H9 (cell line): ENCODE measurements around the gene N4BP2L1. TPM values are rescaled to one million over a fixed set of nuclear protein-coding genes. Genes with fewer than 3 reads are reported as not detected.

Experiments used
- DNase-seq: peaks from one replicate; pipeline ENCODE4 v3.0.0-alpha.2; 2017
- H2AFZ ChIP-seq: one replicate; pipeline ENCODE4 v1.6.1; 2013; ENCODE audit warnings: mild to moderate bottlenecking, low read length, control low read depth, moderate library complexity
- H2AK5ac ChIP-seq: 2 replicates; pipeline ENCODE4 v1.6.1; 2013; ENCODE audit warnings: low read length, control low read depth, mixed read lengths; ENCODE audit not compliant: insufficient read length
- H2BK120ac ChIP-seq: one replicate; pipeline ENCODE4 v1.6.1; 2013; ENCODE audit warnings: low read depth, mild to moderate bottlenecking, low read length, control low read depth, inconsistent platforms; ENCODE audit not compliant: poor library complexity, severe bottlenecking
- H2BK12ac ChIP-seq: 2 replicates; pipeline ENCODE4 v1.6.1; 2013; ENCODE audit warnings: low read length, control low read depth, mixed read lengths, low read depth; ENCODE audit not compliant: insufficient read length
- H2BK15ac ChIP-seq: 2 replicates; pipeline ENCODE4 v1.6.1; 2013; ENCODE audit warnings: low read depth, low read length, control low read depth
- H2BK20ac ChIP-seq: one replicate; pipeline ENCODE4 v1.6.1; 2013; ENCODE audit warnings: low read depth, mild to moderate bottlenecking, low read length, control low read depth, inconsistent platforms; ENCODE audit not compliant: poor library complexity, severe bottlenecking
- H2BK5ac ChIP-seq: 2 replicates; pipeline ENCODE4 v1.6.1; 2013; ENCODE audit warnings: low read length, control low read depth, mixed read lengths; ENCODE audit not compliant: insufficient read length
- H3K14ac ChIP-seq: 2 replicates; pipeline ENCODE4 v1.6.1; 2013; ENCODE audit warnings: low read length, control low read depth; ENCODE audit not compliant: insufficient read depth
- H3K18ac ChIP-seq: 2 replicates; pipeline ENCODE4 v1.6.1; 2013; ENCODE audit warnings: low read depth, mild to moderate bottlenecking, mixed read lengths, low read length, control low read depth; ENCODE audit not compliant: insufficient read length
- H3K23ac ChIP-seq: 2 replicates; pipeline ENCODE4 v1.6.1; 2013; ENCODE audit warnings: low read length, control low read depth, mixed read lengths, low read depth; ENCODE audit not compliant: insufficient read length
- H3K23me2 ChIP-seq: 2 replicates; pipeline ENCODE4 v1.6.1; 2013; ENCODE audit warnings: low read depth, mild to moderate bottlenecking, mixed read lengths, low read length, control low read depth; ENCODE audit not compliant: insufficient read length, poor library complexity, severe bottlenecking
- H3K27ac ChIP-seq: 2 replicates; pipeline ENCODE4 v1.5.1; 2013; ENCODE audit warnings: low read length, control low read depth, mixed read lengths, low read depth; ENCODE audit not compliant: insufficient read length
- H3K27me3 ChIP-seq: 2 replicates; pipeline ENCODE4 v1.6.1; 2013; ENCODE audit warnings: low read length, control low read depth, inconsistent platforms; ENCODE audit not compliant: insufficient read depth
- H3K4ac ChIP-seq: 2 replicates; pipeline ENCODE4 v1.6.1; 2013; ENCODE audit warnings: low read depth, mild to moderate bottlenecking, control low read depth, inconsistent platforms, low read length, moderate library complexity
- H3K4me1 ChIP-seq: 2 replicates; pipeline ENCODE4 v1.6.1; 2013; ENCODE audit warnings: low read length, control low read depth, inconsistent platforms; ENCODE audit not compliant: insufficient read depth
- H3K4me2 ChIP-seq: 2 replicates; pipeline ENCODE4 v1.6.1; 2013; ENCODE audit warnings: low read length, control low read depth, mixed read lengths; ENCODE audit not compliant: insufficient read length, insufficient read depth
- H3K56ac ChIP-seq: 2 replicates; pipeline ENCODE4 v1.6.1; 2013; ENCODE audit warnings: low read depth, mild to moderate bottlenecking, mixed read lengths, low read length, control low read depth; ENCODE audit not compliant: insufficient read length
- H3K79me1 ChIP-seq: 2 replicates; pipeline ENCODE4 v1.6.1; 2013; ENCODE audit warnings: low read depth, mild to moderate bottlenecking, moderate library complexity, low read length, control low read depth, inconsistent platforms; ENCODE audit not compliant: insufficient read depth, poor library complexity, severe bottlenecking
- H3K79me2 ChIP-seq: 2 replicates; pipeline ENCODE4 v1.6.1; 2013; ENCODE audit warnings: low read length, control low read depth, inconsistent platforms; ENCODE audit not compliant: insufficient read depth
- H3K9ac ChIP-seq: 2 replicates; pipeline ENCODE4 v1.6.1; 2013; ENCODE audit warnings: low read length, control low read depth, mixed read lengths; ENCODE audit not compliant: insufficient read length; ENCODE audit errors: extremely low read depth
- H3K9me3 ChIP-seq: one replicate; pipeline ENCODE4 v1.6.1; 2013; ENCODE audit warnings: low read depth, low read length, inconsistent platforms; ENCODE audit not compliant: control insufficient read depth
- H3T11ph ChIP-seq: one replicate; pipeline ENCODE4 v1.6.1; 2013; ENCODE audit warnings: mild to moderate bottlenecking, low read length, control low read depth, inconsistent platforms
- H4K20me1 ChIP-seq: one replicate; pipeline ENCODE4 v1.6.1; 2013; ENCODE audit not compliant: control insufficient read depth, insufficient read length, insufficient read depth
- H4K5ac ChIP-seq: 2 replicates; pipeline ENCODE4 v1.6.1; 2013; ENCODE audit warnings: low read depth, mild to moderate bottlenecking, mixed read lengths, low read length, control low read depth; ENCODE audit not compliant: insufficient read length
- H4K8ac ChIP-seq: replicated peaks from 2 replicates; pipeline ENCODE4 v1.6.1; 2013; ENCODE audit warnings: low read length, control low read depth, mixed read lengths, low read depth; ENCODE audit not compliant: insufficient read length
- H4K91ac ChIP-seq: 2 replicates; pipeline ENCODE4 v1.6.1; 2013; ENCODE audit warnings: low read depth, mild to moderate bottlenecking, moderate library complexity, mixed read lengths, low read length, control low read depth; ENCODE audit not compliant: insufficient read length
- H3K27ac Mint-ChIP-seq, 3 experiments: 2 replicates in 2 of 3; 3 replicates in 1 of 3; pipeline ENCODE4 v1.8.0; 2020 to 2021; ENCODE audit warnings: mixed read lengths in 3 of 3, mild to moderate bottlenecking in 1 of 3, moderate library complexity in 1 of 3
- H3K27me3 Mint-ChIP-seq: 2 replicates; pipeline ENCODE4 v1.8.0; 2021; ENCODE audit warnings: low read depth, mild to moderate bottlenecking, moderate library complexity, mixed read lengths
- H3K36me3 Mint-ChIP-seq, 3 experiments: 2 replicates in 2 of 3; 3 replicates in 1 of 3; pipeline ENCODE4 v1.8.0; 2020 to 2021; ENCODE audit warnings: low read depth in 3 of 3, mixed read lengths in 3 of 3; ENCODE audit not compliant: insufficient read depth in 1 of 3
- H3K4me1 Mint-ChIP-seq, 2 experiments: 2 replicates each; pipeline ENCODE4 v1.8.0; 2020; ENCODE audit warnings: mixed read lengths in 2 of 2
- H3K4me3 Mint-ChIP-seq, 2 experiments: 2 replicates in 1 of 2; 3 replicates in 1 of 2; pipeline ENCODE4 v1.8.0; 2020 to 2021; ENCODE audit warnings: mild to moderate bottlenecking in 2 of 2, mixed read lengths in 2 of 2, moderate library complexity in 1 of 2
- H3K9me3 Mint-ChIP-seq, 2 experiments: 2 replicates in 1 of 2; 3 replicates in 1 of 2; pipeline ENCODE4 v1.8.0; 2020; ENCODE audit warnings: mild to moderate bottlenecking in 2 of 2, mixed read lengths in 2 of 2, moderate library complexity in 1 of 2
- WGBS: extraction: QIAGEN DNeasy Blood & Tissue Kit; methylation state at CpG from one replicate; pipeline ENCODE4 v1.1.7; 2013; ENCODE audit warnings: missing lambda C conversion rate, low lambda C conversion rate, mixed read lengths; ENCODE audit not compliant: insufficient read length; ENCODE audit errors: extremely low coverage; 5-methylcytosine and 5-hydroxymethylcytosine counted together
- total RNA-seq: library from RNA; stranded (reverse); gene quantifications from 2 replicates; pipeline ENCODE4 v1.2.1, GENCODE V29; 2021
- TF ChIP-seq, protein P1 (sequence below): fragments of 200-600 bp; sonication (generic); conservative IDR thresholded peaks from 3 replicates; pipeline ENCODE4 v1.8.0; 2021; ENCODE audit warnings: antibody characterized with exemption, mild to moderate bottlenecking

N4BP2L1 gene
- total RNA-seq, 1 experiment from 2014 or later: 1.5 TPM

DNA sequence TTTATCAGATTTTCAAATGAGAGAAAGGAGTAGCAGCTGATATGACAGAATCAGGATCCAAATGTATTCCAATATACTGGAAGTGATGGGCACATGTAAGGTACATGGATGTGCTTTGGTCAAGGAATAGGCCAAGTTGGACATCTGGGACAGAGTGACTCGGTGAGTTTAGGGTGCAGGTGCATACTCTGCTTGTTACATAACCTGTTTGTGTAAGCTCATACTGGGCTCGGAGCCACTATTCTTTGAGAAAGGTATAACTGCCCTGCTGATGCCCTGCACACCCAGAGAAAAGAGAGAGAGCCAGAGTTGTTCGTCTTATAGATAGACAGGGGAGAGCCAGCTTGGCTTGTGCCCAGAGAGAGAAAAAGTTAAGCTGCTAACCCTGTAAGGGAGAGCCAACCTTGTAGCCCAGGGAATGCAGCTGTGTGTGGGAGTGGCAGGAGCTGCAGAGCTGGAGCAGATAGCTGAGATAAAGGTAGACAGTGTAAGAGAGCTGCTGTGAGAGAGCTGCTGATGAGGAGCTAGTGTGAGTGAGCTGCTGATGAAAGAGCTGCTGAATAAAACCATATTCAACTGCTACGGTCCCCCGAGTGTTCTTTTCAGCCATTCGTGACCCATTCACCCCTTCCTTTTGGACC is 40.7 kb upstream of the N4BP2L1 start:
- Mint-ChIP-seq H3K9me3 (no peaks in the 10 kb centered on the region), H3K4me3 (no peak overlapping the region), H3K4me1 (no peaks in the 10 kb centered on the region), H3K27ac (peak overlapping the region in 1 of 3 experiments; percentile 47; a peak in 1 of 7 replicates), H3K36me3 (no peaks in the 10 kb centered on the region), H3K27me3 (no peaks in the 10 kb centered on the region)
- Histone ChIP-seq H2BK120ac (no peak overlapping the region), H2AFZ (no peak overlapping the region), H3K18ac (no peak overlapping the region), H3K14ac (no peak overlapping the region), H2BK12ac (no peak overlapping the region), H3K79me1 (no peaks in the 10 kb centered on the region), H3K79me2 (no peaks in the 10 kb centered on the region), H3K9me3 (no peaks in the 10 kb centered on the region), H4K20me1 (no peaks in the 10 kb centered on the region), H2BK5ac (no peak overlapping the region), H3K27me3 (no peaks in the 10 kb centered on the region), H2BK15ac (no peak overlapping the region), H4K5ac (no peak overlapping the region), H2BK20ac (no peak overlapping the region), H3K23me2 (no peaks in the 10 kb centered on the region), H3K4me1 (no peaks in the 10 kb centered on the region), H3K9ac (no peak overlapping the region), H2AK5ac (no peak overlapping the region), H4K8ac (no peak overlapping the region), H3K56ac (no peak overlapping the region), H3K27ac (no peak overlapping the region), H3T11ph (no peak overlapping the region), H3K4ac (no peak overlapping the region), H4K91ac (no peak overlapping the region), H3K4me2 (no peak overlapping the region), H3K23ac (no peak overlapping the region)
- DNase-seq: no peak
- no CpG with 5 or more reads among the region's 6 CpGs for WGBS
- TF ChIP-seq, protein P1, sequence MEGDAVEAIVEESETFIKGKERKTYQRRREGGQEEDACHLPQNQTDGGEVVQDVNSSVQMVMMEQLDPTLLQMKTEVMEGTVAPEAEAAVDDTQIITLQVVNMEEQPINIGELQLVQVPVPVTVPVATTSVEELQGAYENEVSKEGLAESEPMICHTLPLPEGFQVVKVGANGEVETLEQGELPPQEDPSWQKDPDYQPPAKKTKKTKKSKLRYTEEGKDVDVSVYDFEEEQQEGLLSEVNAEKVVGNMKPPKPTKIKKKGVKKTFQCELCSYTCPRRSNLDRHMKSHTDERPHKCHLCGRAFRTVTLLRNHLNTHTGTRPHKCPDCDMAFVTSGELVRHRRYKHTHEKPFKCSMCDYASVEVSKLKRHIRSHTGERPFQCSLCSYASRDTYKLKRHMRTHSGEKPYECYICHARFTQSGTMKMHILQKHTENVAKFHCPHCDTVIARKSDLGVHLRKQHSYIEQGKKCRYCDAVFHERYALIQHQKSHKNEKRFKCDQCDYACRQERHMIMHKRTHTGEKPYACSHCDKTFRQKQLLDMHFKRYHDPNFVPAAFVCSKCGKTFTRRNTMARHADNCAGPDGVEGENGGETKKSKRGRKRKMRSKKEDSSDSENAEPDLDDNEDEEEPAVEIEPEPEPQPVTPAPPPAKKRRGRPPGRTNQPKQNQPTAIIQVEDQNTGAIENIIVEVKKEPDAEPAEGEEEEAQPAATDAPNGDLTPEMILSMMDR: no peak
